Measurements from ENCODE around the gene SNRNP40.

The SNRNP40 gene

GRCh38 chr1:31248276-31248675 lies 48.3 kb downstream of the SNRNP40 start:
- no peak for TF ChIP-seq POLR2AphosphoS5 (IDR thresholded peaks at IDR 0.05; ENCODE audit: low read depth, low read length)
- no peak for TF ChIP-seq SIN3A (IDR thresholded peaks at IDR 0.05; ENCODE audit: borderline replicate concordance, insufficient read depth, low read length)
- no peak for TF ChIP-seq TAF1 (IDR thresholded peaks at IDR 0.05; ENCODE audit: borderline replicate concordance, insufficient read depth, low read length)
- TF ChIP-seq FOXP2 (optimal IDR thresholded peaks at IDR 0.05; ENCODE audit: borderline replicate concordance, extremely low read depth, extremely low read length, insufficient read depth) = no peak
- no peak for TF ChIP-seq REST (IDR thresholded peaks at IDR 0.05; ENCODE audit: insufficient read depth in 1 of 2, low read depth in 2 of 2, low read length in 2 of 2)

GRCh38 chr1:31244326-31244725 lies 52.3 kb downstream of the SNRNP40 start:
- TF ChIP-seq SIN3A (IDR thresholded peaks at IDR 0.05; ENCODE audit: borderline replicate concordance, insufficient read depth, low read length) (no peak), FOXP2 (optimal IDR thresholded peaks at IDR 0.05; ENCODE audit: borderline replicate concordance, extremely low read depth, extremely low read length, insufficient read depth) (no peak), REST (IDR thresholded peaks at IDR 0.05; ENCODE audit: insufficient read depth in 1 of 2, low read depth in 2 of 2, low read length in 2 of 2) (no peak), POLR2AphosphoS5 (IDR thresholded peaks at IDR 0.05; ENCODE audit: low read depth, low read length) (no peak), TAF1 (IDR thresholded peaks at IDR 0.05; ENCODE audit: borderline replicate concordance, insufficient read depth, low read length) (no peak)

GRCh38 chr1:31243501-31244286 lies 52.9 kb downstream of the SNRNP40 start:
- no peak for TF ChIP-seq SIN3A (IDR thresholded peaks at IDR 0.05; ENCODE audit: borderline replicate concordance, insufficient read depth, low read length)
- TF ChIP-seq FOXP2 (optimal IDR thresholded peaks at IDR 0.05; ENCODE audit: borderline replicate concordance, extremely low read depth, extremely low read length, insufficient read depth) = no peak
- TF ChIP-seq TAF1 (IDR thresholded peaks at IDR 0.05; ENCODE audit: borderline replicate concordance, insufficient read depth, low read length) = no peak
- no peak for TF ChIP-seq REST (IDR thresholded peaks at IDR 0.05; ENCODE audit: insufficient read depth in 1 of 2, low read depth in 2 of 2, low read length in 2 of 2)
- no peak for TF ChIP-seq POLR2AphosphoS5 (IDR thresholded peaks at IDR 0.05; ENCODE audit: low read depth, low read length)

GRCh38 chr1:31241321-31241720 lies 55.3 kb downstream of the SNRNP40 start:
- TF ChIP-seq POLR2AphosphoS5 (IDR thresholded peaks at IDR 0.05; ENCODE audit: low read depth, low read length) (no peak), REST (IDR thresholded peaks at IDR 0.05; ENCODE audit: insufficient read depth in 1 of 2, low read depth in 2 of 2, low read length in 2 of 2) (no peak), SIN3A (IDR thresholded peaks at IDR 0.05; ENCODE audit: borderline replicate concordance, insufficient read depth, low read length) (no peak), FOXP2 (optimal IDR thresholded peaks at IDR 0.05; ENCODE audit: borderline replicate concordance, extremely low read depth, extremely low read length, insufficient read depth) (no peak), TAF1 (IDR thresholded peaks at IDR 0.05; ENCODE audit: borderline replicate concordance, insufficient read depth, low read length) (no peak)
